HepG2 (cell line): Measurements from ENCODE around the gene BTG4. TPM values are rescaled to one million over a fixed set of nuclear protein-coding genes. Genes with fewer than 3 reads are reported as not detected.

Source experiments
- ATAC-seq: fragments of 200-7000 bp; cut with Tn5 transposase; 3 replicates; pipeline ENCODE4 v1.9.1; 2020; ENCODE audit warnings: mild to moderate bottlenecking, moderate library complexity
- BruUV-seq: library from RNA; stranded (reverse); fragments of 400-500 nt; replicated peaks from 2 replicates; lab custom pipeline; 2021; lab: Mats Ljungman, UMichigan
- CTCF ChIA-PET: fragments of 300-600 bp; formaldehyde crosslinking; extraction: SDS; loops from one replicate; lab custom pipeline; 2021; ENCODE audit warnings: low total read pairs, inconsistent platforms, low intra/inter-chr PET ratio; lab: Yijun Ruan, JAX
- POLR2A ChIA-PET: fragments of 350-600 bp; sonication (Branson Sonifier 250); formaldehyde crosslinking; loops from one replicate; lab custom pipeline; 2020; ENCODE audit warnings: antibody characterized with exemption, inconsistent platforms; lab: Yijun Ruan, JAX
- DNase-seq: peaks from one replicate; pipeline ENCODE4 v3.0.0-alpha.2; 2015; ENCODE audit warnings: low spot score
- FAIRE-seq: peaks from 3 replicates; lab custom pipeline; 2011; peaks lifted over from hg19 to GRCh38; lab: Jason Lieb, UNC
- H2AFZ ChIP-seq: one replicate; pipeline ENCODE4 v1.6.1; 2011; ENCODE audit warnings: low read length, inconsistent platforms
- H3K27ac ChIP-seq: fragments of 300-600 bp; 3 replicates; pipeline ENCODE4 v1.8.0; 2011; ENCODE audit warnings: mixed run types, mild to moderate bottlenecking, mixed read lengths, low read length, inconsistent platforms; ENCODE audit not compliant: insufficient read depth; ENCODE audit errors: extremely low read length
- H3K27me3 ChIP-seq, 2 experiments: fragments of 200-600 bp in 1 of 2; 2 replicates in 1 of 2; 3 replicates in 1 of 2; pipeline versions ENCODE4 v1.6.0 to v1.8.0; 2011; ENCODE audit warnings: low read length in 2 of 2, mild to moderate bottlenecking in 2 of 2, moderate library complexity in 2 of 2, inconsistent platforms in 1 of 2; ENCODE audit not compliant: insufficient read depth in 2 of 2, control insufficient read depth in 1 of 2
- H3K36me3 ChIP-seq, 2 experiments: fragments of 200-600 bp in 1 of 2; replicated peaks in 1 of 2; 2 replicates in 1 of 2; 3 replicates in 1 of 2; pipeline versions ENCODE4 v1.5.1 to v1.8.0; 2011; ENCODE audit warnings: low read length in 2 of 2, inconsistent platforms in 1 of 2; ENCODE audit not compliant: insufficient read depth in 2 of 2, control insufficient read depth in 1 of 2
- H3K4me1 ChIP-seq: 2 replicates; pipeline ENCODE4 v1.5.1; 2012; ENCODE audit warnings: low read length, inconsistent platforms; ENCODE audit not compliant: insufficient read depth
- H3K4me2 ChIP-seq: 2 replicates; pipeline ENCODE4 v1.6.0; 2011; ENCODE audit warnings: low read depth, low read length, inconsistent platforms
- H3K4me3 ChIP-seq, 3 experiments: fragments of 200-600 bp in 1 of 3; sonication (generic), shearing (Covaris generic) in 1 of 3; replicated peaks in 1 of 3; 2 replicates each; pipeline ENCODE4 v1.5.1; 2011 to 2016; ENCODE audit warnings: low read length in 3 of 3, inconsistent platforms in 2 of 3, low read depth in 2 of 3, mild to moderate bottlenecking in 2 of 3, control low read depth in 1 of 3, mixed read lengths in 1 of 3; ENCODE audit not compliant: insufficient read depth in 1 of 3
- H3K79me2 ChIP-seq: one replicate; pipeline ENCODE4 v1.6.1; 2011; ENCODE audit warnings: low read length, inconsistent platforms; ENCODE audit not compliant: insufficient read depth
- H3K9ac ChIP-seq: 2 replicates; pipeline ENCODE4 v1.6.0; 2011; ENCODE audit warnings: mild to moderate bottlenecking, low read depth, low read length, inconsistent platforms; ENCODE audit not compliant: insufficient read depth
- H3K9me3 ChIP-seq: 2 replicates; pipeline ENCODE4 v1.5.1; 2012; ENCODE audit warnings: mild to moderate bottlenecking, low read length
- H4K20me1 ChIP-seq: 2 replicates; pipeline ENCODE4 v1.6.0; 2011; ENCODE audit warnings: inconsistent platforms, mild to moderate bottlenecking, low read length, moderate library complexity; ENCODE audit not compliant: insufficient read depth
- FOXK1 ChIP-seq: sonication (generic); formaldehyde crosslinking; IDR thresholded peaks from 2 replicates; pipeline ENCODE4 v1.4.0; 2020; ENCODE audit warnings: low read depth, missing genetic modification reagents, borderline replicate concordance
- KAT2B ChIP-seq: fragments of 150-350 bp; IDR thresholded peaks from 2 replicates; pipeline ENCODE4 v1.6.1; 2014; ENCODE audit warnings: low read depth, low read length, borderline replicate concordance
- RARG ChIP-seq: sonication (generic); formaldehyde crosslinking; IDR thresholded peaks from 2 replicates; pipeline ENCODE4 v1.4.0; 2020; ENCODE audit warnings: low read depth, mild to moderate bottlenecking, missing genetic modification reagents
- SIX1 ChIP-seq: sonication (generic); formaldehyde crosslinking; IDR thresholded peaks from 2 replicates; pipeline ENCODE4 v1.4.0; 2020; ENCODE audit warnings: missing genetic modification reagents, borderline replicate concordance
- XBP1 ChIP-seq: sonication (generic); formaldehyde crosslinking; IDR thresholded peaks from 2 replicates; pipeline ENCODE4 v1.5.0; 2020; ENCODE audit warnings: missing genetic modification reagents
- ZNF160 ChIP-seq: sonication (generic); formaldehyde crosslinking; IDR thresholded peaks from 2 replicates; pipeline ENCODE4 v1.8.0; 2022; ENCODE audit warnings: mild to moderate bottlenecking, inconsistent platforms, missing genetic modification reagents
- ZNF331 ChIP-seq: sonication (generic); formaldehyde crosslinking; IDR thresholded peaks from 2 replicates; pipeline ENCODE4 v1.4.0; 2020; ENCODE audit warnings: missing genetic modification reagents
- ZNF496 ChIP-seq: sonication (generic); formaldehyde crosslinking; IDR thresholded peaks from 2 replicates; pipeline ENCODE4 v1.8.1; 2023; ENCODE audit warnings: mild to moderate bottlenecking, moderate library complexity, missing genetic modification reagents; ENCODE audit not compliant: insufficient replicate concordance
- ZNF570 ChIP-seq: sonication (generic); formaldehyde crosslinking; IDR thresholded peaks from 2 replicates; pipeline ENCODE4 v1.4.0; 2020; ENCODE audit warnings: mild to moderate bottlenecking, missing genetic modification reagents, borderline replicate concordance
- WGBS: methylation state at CpG from one replicate; pipeline ENCODE4 v1.1.6; 2017; ENCODE audit warnings: low lambda C conversion rate; 5-methylcytosine and 5-hydroxymethylcytosine counted together
- in situ Hi-C: cut with HindIII; loops from 2 replicates; pipeline ENCODE4 v1.10.0; 2017; ENCODE audit warnings: low pct_unique_long_range_greater_than_20kb; ENCODE audit not compliant: extremely low pct_ligation_motif_present
- intact Hi-C: fragments of 100-400 bp; cut with micrococcal nuclease; formaldehyde crosslinking; loops from one replicate; pipeline ENCODE4 v1.10.0; 2022; ENCODE audit not compliant: unreplicated experiment
- polyA plus RNA-seq, 8 experiments: library from polyadenylated mRNA; depleted of rRNA in 3 of 8; stranded (reverse) in 7 of 8; unstranded in 1 of 8; fragments of >200 nt; fragmentation: Illumina TruSeq in 4 of 8; extraction: Trizol in 4 of 8; gene quantifications; 2 replicates each; pipeline versions ENCODE4 v1.2.1 to v1.2.3, GENCODE V29; 2011 to 2016; ENCODE audit warnings: low read depth in 4 of 8, missing spikeins in 1 of 8, mixed read lengths in 1 of 8; ENCODE audit not compliant: insufficient read depth in 1 of 8
- total RNA-seq, 5 experiments: library from RNA; depleted of rRNA; stranded (reverse); fragments of >200 nt; fragmentation: Illumina TruSeq; extraction: Trizol; gene quantifications; 2 replicates each; pipeline ENCODE4 v1.2.3, GENCODE V29; 2016; ENCODE audit warnings: low read depth in 1 of 5

The BTG4 gene
- total and polyA plus RNA-seq, 2 of the 13 experiments (the other 11 are each of a cell fraction or from before 2014, with no cell fraction given), result not detected

DNA sequence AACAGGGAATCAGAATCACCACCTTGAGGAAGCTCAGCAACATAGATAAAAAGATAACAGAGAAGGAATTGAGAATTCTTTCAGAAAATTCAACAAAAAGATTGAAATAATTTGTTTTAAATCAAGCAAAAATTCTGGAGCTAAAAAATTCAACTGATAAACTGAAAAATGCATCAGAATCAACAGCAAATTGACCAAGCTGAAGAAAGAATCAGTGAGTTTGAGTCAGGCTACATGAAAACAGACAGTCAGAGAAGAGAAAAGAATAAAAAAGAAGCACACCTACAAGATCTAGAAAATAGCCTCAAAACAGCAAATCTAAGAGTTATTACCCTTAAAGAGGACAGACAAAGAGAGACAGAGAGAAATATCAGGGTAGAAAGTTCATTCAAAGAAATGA is 28.8 kb downstream of the BTG4 start:
- no peak overlapping the region for H3K4me2 ChIP-seq
- no peak overlapping the region for H2AFZ ChIP-seq
- ChIA-PET POLR2A (no interaction called here), CTCF (no interaction called here)
- intact Hi-C loops (no loop called here), in situ Hi-C loops (no loop called here)
- no peak overlapping the region for H3K9ac ChIP-seq
- FAIRE-seq, result no peak
- no peaks in the 10 kb centered on the region for H4K20me1 ChIP-seq
- ATAC-seq, result no peak
- H3K36me3 ChIP-seq, result no peaks in the 10 kb centered on the region
- no peaks in the 10 kb centered on the region for H3K79me2 ChIP-seq
- H3K4me3 ChIP-seq, result no peak overlapping the region
- TF ChIP-seq ZNF160 (CRISPR knock-in tag), result peak; percentile 76; the same call in 1 of the 2 replicates
- TF ChIP-seq RARG, result no peak
- DNase-seq, result no peak
- 0 out of 5 replicates have a peak, but pooled peaks cover 0 to 4% of the 10 kb centered on the region in 2 experiments for H3K27me3 ChIP-seq
- H3K9me3 ChIP-seq, result 0 out of 2 replicates have a peak, but pooled peaks cover 6% of the 10 kb centered on the region
- H3K4me1 ChIP-seq, result no peaks in the 10 kb centered on the region
- H3K27ac ChIP-seq, result no peak overlapping the region
- BruUV-seq, result no TSS peak

DNA sequence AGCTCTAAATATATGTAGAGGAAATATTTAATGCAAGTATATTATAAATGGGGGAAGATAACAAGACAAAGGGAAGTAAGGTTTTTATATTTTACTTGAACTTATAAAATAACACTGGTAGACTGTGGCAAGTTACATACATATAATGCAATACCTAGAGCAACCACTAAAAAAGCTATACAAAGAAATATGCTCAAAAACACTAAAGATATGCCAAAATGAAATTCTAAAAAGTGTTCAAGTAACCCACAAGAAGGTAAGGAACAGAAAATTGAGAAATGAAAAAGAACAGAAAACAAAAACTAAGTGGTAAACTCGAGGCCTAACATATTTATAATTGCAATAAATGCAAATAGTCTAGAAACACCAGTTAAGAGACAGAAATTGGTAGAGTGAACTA is 32.5 kb downstream of the BTG4 start:
- TF ChIP-seq ZNF496 (no peak), ZNF331 (CRISPR knock-in tag) (no peak), KAT2B (no peak), XBP1 (CRISPR knock-in tag) (no peak), FOXK1 (CRISPR knock-in tag) (no peak), SIX1 (CRISPR knock-in tag) (no peak), ZNF570 (no peak)

More for the DNA sequence above, 32.5 kb downstream of the BTG4 start:
- 0 out of 2 replicates have a peak, but pooled peaks cover 6% of the 10 kb centered on the region for H3K9me3 ChIP-seq
- no peak overlapping the region for H3K9ac ChIP-seq
- no peaks in the 10 kb centered on the region for H3K36me3 ChIP-seq
- no peaks in the 10 kb centered on the region for H3K79me2 ChIP-seq
- no TSS peak for BruUV-seq
- intact Hi-C loops, result no loop called here
- POLR2A ChIA-PET, result no interaction called here
- no peak for DNase-seq
- CTCF ChIA-PET, result no interaction called here
- H3K27ac ChIP-seq, result no peak overlapping the region
- no peak overlapping the region for H3K4me2 ChIP-seq
- H4K20me1 ChIP-seq, result no peaks in the 10 kb centered on the region
- H3K4me1 ChIP-seq, result no peaks in the 10 kb centered on the region
- H3K4me3 ChIP-seq, result no peak overlapping the region
- FAIRE-seq, result no peak
- ATAC-seq, result no peak
- no peak overlapping the region for H2AFZ ChIP-seq
- H3K27me3 ChIP-seq, result peaks cover 0 to 9% of the 10 kb centered on the region in 2 experiments; a peak in 1 of 5 replicates
- in situ Hi-C loops, result no loop called here
- WGBS, result 0% methylated on average over 1 of the region's 1 CpG
